Ureter (tissue), 1 donor: ENCODE data around the gene EEF1A2. TPM values are rescaled to one million over a fixed set of nuclear protein-coding genes. Genes with fewer than 3 reads are reported as not detected.
"Not testable (repeated sequence)": the region's sequence is repeated elsewhere in the genome, so short reads cannot be mapped to it uniquely, and the experiment has no call there.

ENCODE experiments used
- DNase-seq: peaks from one replicate; pipeline ENCODE4 v3.0.0-alpha.2; 2020; ENCODE audit warnings: low spot score
- total RNA-seq: library from RNA; stranded (reverse); gene quantifications from one replicate; pipeline ENCODE4 v1.2.4, GENCODE V29; 2023
- donor health status: DM: yes; HTN: yes; CAD: no.

The EEF1A2 gene
- total RNA-seq, 1 donor from 2014 or later: 20.2 TPM

DNA sequence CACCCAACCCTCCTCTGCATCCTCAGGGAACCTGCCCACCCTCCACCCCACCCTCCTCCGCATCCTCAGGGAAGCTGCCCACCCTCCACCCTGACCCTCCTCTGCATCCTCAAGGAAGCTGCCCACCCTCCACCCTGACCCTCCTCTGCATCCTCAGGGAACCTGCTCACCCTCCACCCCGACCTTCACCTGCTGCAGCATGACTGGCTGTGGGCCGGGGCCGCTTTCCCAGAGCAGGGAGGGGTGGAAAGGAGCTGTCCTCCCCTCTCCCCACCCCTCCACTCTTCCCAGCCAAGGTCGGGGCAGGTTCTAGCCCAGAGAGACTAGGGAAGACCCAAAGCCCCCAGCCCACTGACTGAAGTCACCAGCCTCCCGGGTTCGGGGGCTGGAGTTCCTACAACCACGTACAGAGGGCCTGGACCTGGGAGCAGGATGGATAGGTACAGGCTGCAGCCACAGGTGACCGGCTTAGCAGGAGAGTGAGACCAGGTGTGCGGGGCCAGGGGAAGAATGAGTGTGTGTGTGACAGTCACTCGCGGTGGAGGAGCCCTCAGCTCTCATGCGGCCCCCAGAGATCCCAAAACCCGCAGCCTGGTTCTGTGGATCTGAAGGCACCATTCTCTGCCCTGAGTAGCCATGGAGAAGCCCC, 11.6 kb downstream of the EEF1A2 start:
- no peak for DNase-seq

DNA sequence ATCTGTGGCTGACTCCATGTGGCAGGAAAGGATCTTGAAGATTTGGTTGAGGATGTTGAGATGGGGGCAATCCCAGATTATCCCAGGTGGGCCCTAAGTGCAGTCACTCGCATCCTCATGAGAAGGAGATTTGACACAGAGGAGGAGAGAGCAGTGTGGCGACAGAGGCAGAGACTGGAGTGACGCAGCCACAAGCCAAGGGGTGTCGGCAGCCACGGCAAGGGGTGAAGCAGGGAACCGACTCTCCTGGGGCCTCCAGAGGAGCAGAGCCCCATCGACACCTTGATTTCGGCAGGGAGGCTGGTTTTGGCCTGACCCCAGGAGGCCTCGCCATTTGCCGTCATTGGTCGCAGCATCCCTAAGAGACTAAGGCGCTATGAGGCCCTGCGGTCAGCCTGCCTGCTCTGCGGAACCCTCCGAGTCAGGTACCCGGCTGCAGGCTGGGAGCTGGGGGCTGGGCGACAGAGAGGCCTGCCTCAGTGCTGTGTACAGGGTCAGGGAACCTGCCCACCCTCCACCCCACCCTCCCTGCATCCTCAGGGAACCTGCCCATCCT, 12.5 kb downstream of the EEF1A2 start:
- DNase-seq: no peak

DNA sequence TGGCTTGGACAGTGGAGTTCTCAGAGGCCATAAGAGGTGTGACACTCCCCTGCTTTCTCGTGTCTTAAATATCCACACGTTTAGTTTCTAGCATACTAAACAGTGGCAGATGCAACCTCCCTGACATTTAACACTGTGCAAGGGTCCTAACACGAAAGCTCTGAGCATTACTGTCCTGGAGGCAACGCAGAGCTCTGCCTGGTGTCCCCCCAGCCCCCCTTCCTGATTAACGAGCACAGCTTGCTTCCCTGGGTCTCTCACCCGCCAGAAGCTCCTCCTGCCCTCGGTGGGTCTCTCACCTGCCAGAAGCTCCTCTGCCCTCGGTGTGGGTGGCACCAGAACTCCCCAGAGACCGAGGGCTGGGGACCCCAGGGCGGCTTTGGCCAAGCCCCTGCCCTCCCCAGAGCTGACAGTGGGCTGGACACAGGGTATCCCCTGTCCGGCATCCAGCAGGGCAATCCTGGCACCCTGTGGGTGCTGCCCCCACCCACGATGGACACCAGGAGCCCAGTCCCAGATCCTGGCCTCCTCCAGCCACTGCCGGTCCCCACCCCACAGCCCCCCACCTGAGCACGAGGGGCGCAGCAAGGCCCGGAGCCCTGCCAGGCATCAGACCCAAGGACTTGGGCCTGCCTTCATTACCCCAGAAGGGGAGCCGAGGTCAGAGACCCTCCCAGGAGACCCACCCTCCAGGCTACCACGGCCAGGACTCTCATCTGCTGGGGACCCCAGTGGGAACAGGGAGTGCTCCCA, 14.1 kb downstream of the EEF1A2 start:
- DNase-seq: no peak

DNA sequence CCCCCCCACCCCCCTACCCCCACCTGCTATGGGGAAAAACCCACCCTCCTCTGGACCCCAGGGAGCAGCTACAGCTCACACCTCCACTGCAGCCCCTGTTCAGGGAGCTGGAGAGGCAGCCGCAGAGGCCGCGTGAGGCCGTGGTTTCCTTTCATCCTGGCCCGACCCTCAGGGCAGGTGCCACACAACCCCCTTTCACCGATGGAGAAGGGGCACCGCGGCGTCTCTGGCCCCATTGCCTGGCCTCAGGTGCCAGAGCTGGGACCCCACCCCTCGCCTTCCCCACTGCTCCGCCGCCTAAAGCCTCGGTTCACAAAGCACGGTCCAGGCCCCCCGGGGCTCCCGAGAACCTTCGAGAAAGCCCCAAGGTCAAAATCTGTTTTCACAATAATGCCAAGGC, 14.6 kb downstream of the EEF1A2 start:
- no peak for DNase-seq

DNA sequence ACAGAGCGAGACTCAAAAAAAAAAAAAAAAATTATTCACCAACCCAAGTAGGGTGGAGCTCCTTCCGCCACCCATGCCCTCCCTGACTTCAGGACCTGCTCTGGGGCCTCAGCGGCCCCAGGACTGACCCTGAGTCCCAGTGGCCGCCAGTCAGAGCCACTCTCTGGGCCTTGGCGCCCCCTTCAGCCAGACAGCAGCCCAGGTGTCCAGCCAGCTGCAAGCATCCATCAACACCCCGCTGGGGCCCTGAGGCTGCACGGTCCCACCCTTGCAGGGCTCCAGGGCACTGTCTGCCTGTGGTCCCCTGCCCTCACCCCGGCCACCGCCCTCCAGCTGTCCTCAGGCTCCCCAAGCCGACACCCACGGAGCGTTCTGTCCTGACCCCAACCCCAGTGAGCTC, 15.0 kb downstream of the EEF1A2 start:
- DNase-seq: no peak

DNA sequence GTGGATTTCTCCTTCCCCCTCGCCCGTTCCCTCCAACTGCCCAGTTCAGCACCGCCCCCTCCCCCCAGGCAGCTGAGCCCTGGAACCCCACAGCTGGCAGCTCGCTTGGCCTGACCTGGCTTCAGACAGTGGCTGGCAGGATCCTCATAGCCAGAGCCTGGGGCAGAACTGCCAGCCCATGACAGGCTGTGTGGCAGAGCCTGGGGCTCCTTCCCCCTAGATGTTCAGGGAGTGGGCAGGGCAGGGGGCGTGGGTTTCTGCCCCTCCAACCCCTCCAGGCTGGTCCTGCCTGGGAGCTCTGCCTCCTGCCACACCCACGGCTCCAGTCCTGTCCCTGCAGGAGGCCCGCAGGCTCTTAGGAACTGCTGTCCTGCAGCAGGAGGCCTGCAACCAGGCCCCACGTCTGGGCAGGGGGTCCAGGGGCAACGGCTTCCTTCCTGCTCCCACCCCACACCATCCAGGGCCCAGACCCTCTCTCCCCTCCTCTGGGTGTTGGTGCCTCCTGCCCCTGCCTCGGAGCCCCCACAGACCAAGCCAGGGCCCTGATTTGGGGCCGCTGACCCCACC, 16.8 kb downstream of the EEF1A2 start:
- DNase-seq: no peak

DNA sequence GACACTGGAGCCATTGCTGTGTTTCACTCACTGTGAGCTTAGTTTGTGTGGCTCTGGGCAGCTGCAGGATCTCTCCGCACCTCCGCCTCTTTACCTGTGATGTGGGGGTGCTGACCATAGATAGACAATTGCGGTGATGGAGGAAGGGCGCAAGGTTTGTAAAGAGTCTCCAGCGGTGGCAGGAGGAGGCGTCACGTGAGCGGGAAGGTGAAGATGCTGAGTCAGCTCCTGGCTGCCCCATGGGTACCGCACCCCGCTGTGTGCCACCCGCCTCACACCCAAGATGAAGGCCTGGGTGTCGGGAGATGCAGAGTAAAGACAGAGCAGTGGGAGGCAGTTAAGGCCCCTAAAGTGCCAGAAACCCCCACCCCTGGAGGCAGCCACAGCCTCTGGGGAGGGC, 17.4 kb downstream of the EEF1A2 start:
- DNase-seq: no peak

DNA sequence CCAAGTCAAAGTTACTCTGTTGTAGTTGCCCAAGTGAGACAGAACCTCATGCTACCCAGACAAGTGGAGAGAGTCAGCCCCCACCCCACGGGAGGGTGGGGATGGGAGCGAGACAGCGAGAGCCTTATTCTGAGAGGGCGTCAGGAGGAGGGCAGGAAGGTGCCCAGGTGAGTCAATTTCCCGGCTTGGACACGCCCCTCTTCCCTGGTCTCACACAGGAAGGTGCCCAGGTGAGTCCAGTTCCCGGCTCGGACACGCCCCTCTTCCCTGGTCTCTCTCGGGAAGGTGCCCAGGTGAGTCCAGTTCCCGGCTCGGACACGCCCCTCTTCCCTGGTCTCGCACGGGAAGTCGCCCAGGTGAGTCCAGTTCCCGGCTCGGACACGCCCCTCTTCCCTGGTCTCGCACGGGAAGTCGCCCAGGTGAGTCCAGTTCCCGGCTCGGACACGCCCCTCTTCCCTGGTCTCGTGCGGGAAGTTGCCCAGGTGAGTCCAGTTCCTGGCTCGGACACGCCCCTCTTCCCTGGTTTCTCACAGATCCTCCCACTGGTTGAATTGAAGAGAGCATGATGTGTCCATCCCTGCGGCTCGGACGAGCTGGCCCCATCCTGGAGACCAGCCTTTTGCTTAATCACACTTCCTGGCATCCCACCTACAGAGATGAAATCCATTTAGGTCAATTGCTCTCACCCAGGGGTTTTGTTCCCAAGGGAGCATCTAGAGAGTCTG, 19.0 kb downstream of the EEF1A2 start:
- DNase-seq: not testable (repeated sequence)

DNA sequence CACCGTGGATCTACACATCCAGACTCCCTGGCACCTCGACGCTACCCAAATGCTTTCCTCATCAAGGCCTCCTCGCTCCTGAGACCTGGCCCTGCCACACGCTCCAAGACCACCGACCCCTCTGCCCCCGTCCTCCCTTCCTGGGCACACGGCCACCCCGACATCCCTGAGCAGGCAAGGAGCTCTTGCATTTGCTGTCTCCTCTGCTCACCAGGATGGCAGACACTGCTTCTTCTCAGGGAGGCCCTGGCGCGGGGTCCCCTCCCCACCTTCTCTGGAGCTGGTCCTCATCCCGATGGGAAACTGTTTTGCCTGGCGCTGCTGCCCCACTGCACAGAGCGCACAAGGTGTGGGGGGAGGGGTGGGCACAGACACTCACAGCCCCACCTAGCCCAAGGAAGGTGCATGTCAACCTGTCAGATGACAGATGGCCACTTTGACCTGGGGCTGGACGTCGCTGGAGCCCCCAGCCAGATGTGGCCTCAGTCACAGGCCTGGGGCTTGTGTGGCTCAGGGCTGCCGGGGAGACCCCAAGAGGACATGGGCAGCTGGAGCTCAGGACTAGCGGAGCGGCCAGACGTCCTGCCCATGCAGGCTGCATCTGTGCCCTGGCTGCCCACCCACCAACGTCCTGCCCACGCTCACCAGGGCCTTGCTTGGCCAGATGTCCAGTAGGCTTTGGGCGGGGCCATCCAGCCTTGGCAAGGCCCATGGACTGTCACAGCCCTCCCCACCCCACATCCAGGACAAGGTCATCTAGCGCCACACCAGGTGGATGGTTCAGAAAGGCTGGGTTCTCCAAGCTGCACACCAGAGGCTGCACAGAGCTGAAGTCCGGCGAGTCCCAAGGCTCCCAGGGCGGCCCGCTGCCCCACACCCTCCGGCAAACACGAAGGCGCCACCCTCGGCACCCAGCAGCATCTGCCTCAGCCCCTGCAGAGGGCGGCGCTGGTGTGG, 20.3 kb downstream of the EEF1A2 start:
- no peak for DNase-seq

DNA sequence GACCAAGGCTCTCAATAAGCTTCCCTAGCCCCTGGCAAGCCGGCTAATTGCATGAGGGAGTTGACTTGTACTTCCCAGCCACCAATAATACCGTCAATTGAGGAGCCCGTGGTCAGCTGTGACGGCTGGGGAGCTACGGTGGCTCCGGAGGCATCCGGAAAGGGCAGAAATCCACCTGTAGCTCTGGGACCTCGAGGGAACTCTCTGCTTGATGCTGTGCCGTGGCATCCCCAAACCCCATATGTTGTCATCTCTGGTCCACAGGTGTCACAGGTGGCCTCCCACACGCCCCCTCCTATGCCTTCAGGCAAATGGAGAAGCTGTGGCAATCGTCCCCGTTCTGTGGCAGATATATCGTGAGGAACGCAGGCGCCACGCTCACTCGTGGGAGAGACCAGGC, 20.9 kb downstream of the EEF1A2 start:
- DNase-seq: no peak

DNA sequence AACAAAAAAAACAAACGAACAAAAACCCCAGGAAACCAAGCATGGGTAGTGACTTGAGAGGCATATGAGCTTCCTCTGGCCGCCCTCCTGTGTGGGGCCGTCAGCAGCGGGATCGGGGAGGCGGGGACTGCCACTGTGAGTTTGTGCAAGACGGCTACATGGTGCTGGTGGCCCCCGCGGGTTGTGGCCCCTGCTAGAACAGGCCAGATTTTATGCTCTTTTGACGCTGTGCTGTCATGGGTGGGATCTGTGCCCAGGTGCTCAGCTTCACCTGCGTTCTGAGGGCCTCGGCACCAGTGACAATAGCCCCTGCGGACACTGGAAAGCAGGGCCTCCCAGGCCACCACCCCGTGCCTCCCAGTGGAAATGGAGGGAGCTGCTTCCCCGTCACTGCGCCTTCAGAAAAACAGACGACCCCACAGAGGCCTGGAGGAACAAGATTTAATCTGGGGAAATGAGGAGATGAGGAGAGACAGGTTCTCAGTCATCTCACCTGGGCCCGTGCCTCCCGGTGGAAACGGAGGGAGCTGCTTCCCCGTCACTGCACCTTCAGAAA, 21.7 kb downstream of the EEF1A2 start:
- no peak for DNase-seq

DNA sequence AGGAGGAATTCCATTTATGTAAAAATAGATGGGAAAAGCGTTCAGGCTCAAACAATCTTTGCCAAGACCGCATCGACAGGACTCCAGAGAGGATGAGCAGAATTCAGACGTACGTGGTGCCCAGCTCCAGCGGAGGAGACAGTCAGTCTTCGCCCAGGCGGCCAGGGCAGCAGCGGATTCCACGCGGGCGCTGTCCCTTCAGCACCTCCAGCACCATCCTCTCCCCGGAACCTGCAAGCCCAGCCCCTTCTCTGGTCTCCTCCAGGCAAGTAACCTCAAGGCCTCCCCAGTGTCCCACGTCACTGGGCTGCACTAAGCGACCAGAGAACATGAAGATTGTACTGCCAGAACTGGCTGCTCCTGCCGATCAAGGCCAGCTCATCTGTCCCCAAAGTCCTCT, 23.7 kb downstream of the EEF1A2 start:
- DNase-seq: no peak

DNA sequence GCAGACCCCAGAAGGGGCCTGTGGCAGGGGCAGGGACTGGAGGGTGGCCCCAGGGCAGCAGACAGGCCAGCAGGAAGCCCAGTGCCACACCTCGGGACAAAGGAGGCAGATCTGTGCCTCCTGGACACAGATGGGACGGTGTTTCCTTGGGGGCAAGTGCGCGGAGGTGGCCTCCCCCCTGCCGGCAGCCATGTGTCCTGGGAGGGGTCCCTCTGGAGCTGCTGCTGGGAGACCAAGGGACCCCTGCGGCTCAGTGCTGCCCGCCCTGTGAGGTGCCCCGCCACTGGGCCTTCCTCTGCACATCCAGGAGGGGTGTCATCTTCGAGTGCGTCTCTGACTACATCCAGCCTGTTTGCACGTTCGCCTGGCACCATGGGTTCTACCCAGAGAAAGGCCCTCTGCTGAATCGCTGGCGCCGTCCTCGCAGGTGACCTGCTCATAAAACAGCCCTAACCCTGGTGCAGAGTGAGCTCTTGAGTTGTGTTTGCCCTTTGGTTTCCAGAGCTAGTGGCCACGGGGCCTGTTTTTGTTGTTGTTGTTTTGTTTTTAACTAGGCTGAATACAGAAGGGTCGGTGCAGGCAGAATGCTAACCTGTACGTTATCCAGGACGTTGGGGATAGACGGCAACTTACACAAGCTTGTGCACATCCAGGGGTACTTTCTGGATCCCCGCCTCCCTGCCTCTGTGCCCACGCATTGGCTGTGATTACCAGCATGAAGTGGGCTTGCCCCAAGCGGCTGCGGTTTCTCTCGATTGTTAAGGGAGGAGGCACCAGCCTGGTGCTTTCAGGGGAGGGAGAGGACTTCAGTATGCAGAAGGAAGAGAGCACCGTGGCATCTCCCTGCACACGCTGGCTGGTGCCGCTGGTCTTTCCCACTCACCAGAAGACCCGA, 25.1 kb downstream of the EEF1A2 start:
- DNase-seq: no peak

DNA sequence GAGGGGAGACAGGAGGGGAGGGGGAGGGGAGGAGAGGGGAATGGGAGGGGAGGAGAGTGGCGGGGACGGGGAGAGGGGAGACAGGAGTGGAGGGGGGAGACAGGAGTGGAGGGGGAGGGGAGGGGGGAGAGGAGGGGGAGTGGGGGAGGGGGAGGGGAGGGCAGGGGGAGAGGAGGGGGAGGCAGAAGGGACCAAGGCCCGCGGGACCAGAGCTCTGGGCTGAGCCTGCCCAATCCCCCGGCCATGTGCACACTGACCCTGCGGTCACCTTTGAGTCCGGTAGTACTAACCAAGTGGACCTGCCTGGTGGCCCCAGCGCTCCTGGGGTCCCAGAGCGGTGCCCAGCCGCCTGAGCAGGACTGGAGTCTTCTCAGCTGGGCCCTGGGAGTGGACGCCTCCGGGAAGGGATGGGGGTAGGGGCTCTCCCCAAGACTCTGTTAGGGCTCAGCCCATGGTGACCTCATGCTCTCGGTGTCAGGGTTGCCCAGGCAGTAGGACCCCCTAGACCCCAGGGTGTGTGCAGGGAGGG, 26.0 kb downstream of the EEF1A2 start:
- no peak for DNase-seq

DNA sequence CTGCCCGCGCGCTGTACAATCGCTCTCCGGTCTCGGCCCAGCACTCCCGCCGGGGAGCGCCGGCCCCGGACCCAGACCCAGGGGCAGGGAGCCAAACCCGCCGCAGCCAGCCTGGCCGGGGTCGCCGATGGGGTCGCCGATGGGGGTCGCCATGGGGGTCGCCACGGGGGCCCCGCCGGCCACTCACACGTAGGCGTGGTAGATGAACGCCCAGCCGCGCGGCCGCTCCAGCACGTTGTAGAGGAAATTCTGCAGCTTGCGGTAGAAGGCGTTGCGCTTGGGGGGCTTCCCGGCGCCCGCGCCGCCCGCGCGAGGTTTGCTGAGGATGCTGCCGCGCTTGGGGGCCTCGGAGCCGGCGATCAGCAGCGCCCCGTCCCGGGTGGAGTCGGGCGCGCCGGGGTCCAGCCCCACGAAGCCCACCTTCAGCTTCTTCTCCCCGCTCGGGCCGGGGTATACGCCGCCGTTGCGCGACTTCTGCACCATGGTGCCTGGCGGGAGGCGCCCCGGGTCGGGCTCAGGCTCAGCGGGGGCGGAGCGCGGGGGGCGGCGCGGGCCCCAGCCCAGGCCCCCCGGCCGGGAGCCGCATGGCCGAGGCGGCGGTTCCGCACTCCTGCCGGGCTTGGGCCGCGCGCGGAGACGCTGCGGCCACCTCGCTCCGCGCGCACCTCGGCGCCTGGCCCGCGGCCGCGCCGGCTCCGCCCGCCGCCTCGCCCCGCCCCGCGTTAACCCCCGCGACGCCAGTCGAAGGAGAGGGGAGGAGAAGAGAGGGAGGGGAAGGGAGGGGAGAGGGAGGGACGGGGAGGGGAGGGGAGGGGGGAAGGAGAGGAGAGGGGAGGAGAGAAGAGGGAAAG, 26.7 kb downstream of the EEF1A2 start, which contains the start of gene KCNQ2:
Gene KCNQ2 (minus strand): TSS at position 675 of the 851 bp plus-strand sequence. CDS start 192 bp downstream, at position 483.
- DNase-seq: no peak

DNA sequence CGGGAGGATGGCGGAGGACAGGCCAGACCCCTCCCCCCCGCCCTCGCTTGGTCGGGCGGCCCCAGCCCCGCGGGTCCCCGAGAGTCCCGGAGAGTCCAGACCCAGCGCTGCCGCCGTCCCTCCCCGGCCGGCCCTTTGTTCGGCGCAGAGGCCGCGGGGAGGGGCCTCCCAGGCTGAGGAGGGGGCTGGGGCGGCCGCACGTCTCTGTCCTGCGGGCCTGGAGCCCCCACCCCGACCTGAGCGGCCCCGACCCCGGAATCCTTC, 27.2 kb downstream of the EEF1A2 start:
- no peak for DNase-seq

DNA sequence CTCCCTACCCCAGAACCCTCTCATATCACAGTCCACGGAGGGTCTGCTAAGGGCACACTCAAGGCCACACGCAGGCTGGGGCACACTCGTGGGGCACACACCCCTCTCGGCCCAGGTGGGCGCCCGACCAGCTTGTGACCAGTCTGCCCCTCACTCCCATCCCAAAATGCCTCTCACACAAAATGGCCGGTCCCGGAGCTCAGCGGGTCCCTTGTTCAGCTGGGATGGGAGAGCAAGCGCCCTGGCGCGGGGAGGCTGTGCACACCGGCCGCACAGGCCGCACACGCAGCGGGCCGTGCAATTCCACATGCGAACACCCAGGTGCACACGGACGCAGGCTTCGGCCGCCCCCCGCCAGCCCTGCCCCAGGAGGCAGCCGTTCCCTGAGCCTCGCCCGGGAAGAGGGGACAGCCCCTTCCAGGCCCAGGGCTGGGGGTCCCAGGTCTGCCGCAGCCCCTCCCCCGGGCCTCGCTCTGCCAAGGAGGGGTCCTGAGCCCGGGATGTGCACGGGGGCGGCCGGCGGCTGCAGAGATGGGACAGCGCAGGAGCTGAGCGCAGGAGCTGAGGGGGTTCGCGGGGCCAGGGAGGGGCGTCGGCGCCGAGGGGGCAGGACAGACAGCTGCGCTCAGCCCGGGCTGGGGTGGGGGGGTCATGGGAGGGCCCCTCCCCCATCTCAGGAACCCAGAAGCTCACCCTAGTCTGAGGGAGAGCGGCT, 27.7 kb downstream of the EEF1A2 start:
- DNase-seq: no peak

DNA sequence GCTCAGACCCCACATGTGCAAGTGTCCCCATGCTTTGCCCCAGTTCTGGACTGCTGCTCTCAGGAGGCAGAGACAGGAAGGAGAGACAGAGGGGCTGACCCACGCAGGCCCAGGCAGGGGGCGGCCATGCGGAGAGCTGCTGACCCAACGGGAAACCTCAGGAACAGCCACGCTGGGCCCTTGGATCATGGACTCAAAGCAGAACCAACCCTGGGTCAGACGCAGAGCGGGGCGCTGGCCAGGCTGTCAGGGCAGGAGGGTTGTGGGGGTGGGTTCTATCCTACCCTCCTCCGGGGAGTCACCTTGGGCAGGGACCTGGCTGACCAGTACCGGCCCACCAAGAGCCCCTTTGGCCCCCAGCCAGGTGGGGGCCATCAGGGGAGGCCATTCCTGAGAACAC, 28.5 kb downstream of the EEF1A2 start:
- DNase-seq: no peak
